DND-41 (cell line): Measurements from ENCODE around the gene ARHGAP18.

Experiments
- ATAC-seq: fragments of 200-7000 bp; cut with Tn5 transposase; 3 replicates; pipeline ENCODE4 v1.9.1; 2021; ENCODE audit warnings: low read depth; ENCODE audit not compliant: insufficient read depth
- DNase-seq: peaks from one replicate; pipeline ENCODE4 v3.0.0-alpha.2; 2020
- H2AFZ ChIP-seq: 2 replicates; pipeline ENCODE4 v1.6.0; 2012; ENCODE audit warnings: low read depth, low read length
- H3K27ac ChIP-seq: 2 replicates; pipeline ENCODE4 v1.5.1; 2012; ENCODE audit warnings: low read length, inconsistent platforms
- H3K27me3 ChIP-seq: fragments of 200-600 bp; sonication (generic); 2 replicates; pipeline ENCODE4 v1.6.0; 2012; ENCODE audit warnings: low read length, mild to moderate bottlenecking, inconsistent platforms; ENCODE audit not compliant: insufficient read depth, poor library complexity
- H3K36me3 ChIP-seq: 2 replicates; pipeline ENCODE4 v1.5.1; 2012; ENCODE audit warnings: low read length, inconsistent platforms; ENCODE audit not compliant: insufficient read depth
- H3K4me1 ChIP-seq: 2 replicates; pipeline ENCODE4 v1.5.1; 2012; ENCODE audit warnings: mild to moderate bottlenecking, low read length; ENCODE audit not compliant: insufficient read depth
- H3K4me2 ChIP-seq: 2 replicates; pipeline ENCODE4 v1.6.0; 2012; ENCODE audit warnings: mild to moderate bottlenecking, moderate library complexity, low read length, inconsistent platforms; ENCODE audit not compliant: insufficient read depth
- H3K4me3 ChIP-seq, 2 experiments: fragments of 200-600 bp in 1 of 2; shearing (Covaris generic) in 1 of 2; 2 replicates each; pipeline ENCODE4 v1.5.1; 2012 to 2016; ENCODE audit warnings: inconsistent platforms in 2 of 2, low read length in 2 of 2, mild to moderate bottlenecking in 2 of 2, low read depth in 1 of 2, moderate library complexity in 1 of 2
- H3K79me2 ChIP-seq: 2 replicates; pipeline ENCODE4 v1.6.0; 2012; ENCODE audit warnings: low read length, inconsistent platforms; ENCODE audit not compliant: insufficient read depth
- H3K9ac ChIP-seq: 2 replicates; pipeline ENCODE4 v1.6.0; 2012; ENCODE audit warnings: low read depth, mild to moderate bottlenecking, inconsistent platforms, low read length, moderate library complexity
- H3K9me3 ChIP-seq: 2 replicates; pipeline ENCODE4 v1.5.1; 2012; ENCODE audit warnings: low read length, moderate library complexity, mild to moderate bottlenecking, inconsistent platforms; ENCODE audit not compliant: insufficient read depth, severe bottlenecking
- H4K20me1 ChIP-seq: 2 replicates; pipeline ENCODE4 v1.6.0; 2012; ENCODE audit warnings: low read length; ENCODE audit not compliant: insufficient read depth
- EZH2 ChIP-seq: IDR thresholded peaks from 3 replicates; pipeline ENCODE4 v1.6.1; 2012; ENCODE audit warnings: borderline replicate concordance, low read depth, mild to moderate bottlenecking, moderate library complexity, low read length, inconsistent platforms; ENCODE audit not compliant: severe bottlenecking
- TF ChIP-seq, protein P1 (sequence below): IDR thresholded peaks from 2 replicates; pipeline ENCODE4 v1.5.1; 2012; ENCODE audit warnings: borderline replicate concordance, low read length, moderate library complexity, mild to moderate bottlenecking; ENCODE audit not compliant: poor library complexity, severe bottlenecking; ENCODE audit errors: extremely low read depth

Gene ARHGAP18

DNA sequence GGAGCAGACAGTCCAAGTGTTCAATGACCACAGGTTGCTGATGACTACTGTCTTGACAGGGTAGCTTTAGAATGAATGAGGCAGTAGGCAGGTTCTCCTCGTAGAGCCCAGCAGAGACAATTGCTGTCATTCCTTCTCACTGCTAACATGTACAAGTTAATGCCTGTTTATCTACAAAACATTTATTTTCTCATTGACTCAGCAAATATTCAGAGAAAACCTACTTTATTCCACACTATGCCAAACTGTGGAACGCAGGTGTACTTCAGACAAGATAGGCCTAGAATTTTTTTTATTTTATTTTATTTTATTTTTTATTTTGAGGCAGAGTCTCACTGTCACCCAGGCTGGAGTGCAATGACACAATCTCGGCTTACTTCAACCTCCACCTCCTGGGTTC, 50.8 kb downstream of the ARHGAP18 start:
- Histone ChIP-seq H3K4me1 (0 out of 2 replicates have a peak, but pooled peaks cover 10% of the 10 kb centered on the region), H3K27me3 (no peaks in the 10 kb centered on the region), H3K36me3 (no peaks in the 10 kb centered on the region), H3K4me3 (no peak overlapping the region), H3K27ac (no peak overlapping the region), H3K4me2 (no peak overlapping the region), H3K9ac (no peak overlapping the region), H3K79me2 (no peaks in the 10 kb centered on the region), H2AFZ (no peak overlapping the region), H4K20me1 (no peaks in the 10 kb centered on the region), H3K9me3 (no peaks in the 10 kb centered on the region)
- TF ChIP-seq, protein P1, sequence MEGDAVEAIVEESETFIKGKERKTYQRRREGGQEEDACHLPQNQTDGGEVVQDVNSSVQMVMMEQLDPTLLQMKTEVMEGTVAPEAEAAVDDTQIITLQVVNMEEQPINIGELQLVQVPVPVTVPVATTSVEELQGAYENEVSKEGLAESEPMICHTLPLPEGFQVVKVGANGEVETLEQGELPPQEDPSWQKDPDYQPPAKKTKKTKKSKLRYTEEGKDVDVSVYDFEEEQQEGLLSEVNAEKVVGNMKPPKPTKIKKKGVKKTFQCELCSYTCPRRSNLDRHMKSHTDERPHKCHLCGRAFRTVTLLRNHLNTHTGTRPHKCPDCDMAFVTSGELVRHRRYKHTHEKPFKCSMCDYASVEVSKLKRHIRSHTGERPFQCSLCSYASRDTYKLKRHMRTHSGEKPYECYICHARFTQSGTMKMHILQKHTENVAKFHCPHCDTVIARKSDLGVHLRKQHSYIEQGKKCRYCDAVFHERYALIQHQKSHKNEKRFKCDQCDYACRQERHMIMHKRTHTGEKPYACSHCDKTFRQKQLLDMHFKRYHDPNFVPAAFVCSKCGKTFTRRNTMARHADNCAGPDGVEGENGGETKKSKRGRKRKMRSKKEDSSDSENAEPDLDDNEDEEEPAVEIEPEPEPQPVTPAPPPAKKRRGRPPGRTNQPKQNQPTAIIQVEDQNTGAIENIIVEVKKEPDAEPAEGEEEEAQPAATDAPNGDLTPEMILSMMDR: no peak
- no peak for TF ChIP-seq EZH2
- DNase-seq (no peak), ATAC-seq (no peak)

DNA sequence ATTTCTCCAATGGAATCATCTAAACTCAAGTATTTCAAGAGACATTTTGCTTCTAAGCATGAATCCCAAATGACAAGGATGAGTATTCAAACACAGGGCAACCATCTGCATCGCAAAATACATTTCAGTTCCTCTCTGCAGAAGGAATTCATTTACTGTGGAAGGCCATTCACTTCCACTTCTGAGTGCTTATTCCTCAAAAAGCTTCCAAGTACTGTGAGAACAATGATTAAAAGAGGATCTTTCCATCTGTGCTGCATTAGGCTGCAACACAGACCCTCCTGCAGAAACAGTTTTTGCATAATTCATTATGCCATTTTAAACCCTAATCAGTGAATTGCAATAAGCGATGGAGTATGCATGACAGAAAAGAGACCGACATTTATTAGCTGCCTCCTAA, 52.5 kb downstream of the ARHGAP18 start:
- no peaks in the 10 kb centered on the region for H3K79me2 ChIP-seq

DNA sequence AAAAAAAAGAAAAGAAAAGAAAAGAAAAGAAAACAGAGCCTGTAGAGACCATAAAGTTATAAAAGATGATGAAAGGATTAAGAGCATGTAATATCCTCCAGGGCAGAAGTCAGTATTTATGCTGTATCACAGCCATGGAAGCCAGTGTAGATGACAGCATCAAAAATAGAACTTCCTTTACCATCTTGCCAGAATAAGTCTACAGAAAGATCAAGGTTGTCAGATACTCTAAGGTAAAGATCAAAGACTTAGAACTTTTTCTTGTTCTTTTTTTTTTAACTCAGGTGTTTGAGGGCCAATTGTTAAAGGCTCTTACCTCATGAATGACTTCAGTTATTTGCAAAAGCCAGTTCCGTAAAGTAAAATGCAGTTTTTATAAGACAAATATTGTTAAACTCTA, 54.6 kb downstream of the ARHGAP18 start:
- Histone ChIP-seq H3K79me2 (no peaks in the 10 kb centered on the region), H4K20me1 (no peaks in the 10 kb centered on the region), H3K4me1 (no peaks in the 10 kb centered on the region), H2AFZ (no peak overlapping the region), H3K36me3 (no peaks in the 10 kb centered on the region), H3K27ac (no peak overlapping the region), H3K4me2 (no peak overlapping the region), H3K4me3 (no peak overlapping the region), H3K9ac (no peak overlapping the region), H3K9me3 (no peaks in the 10 kb centered on the region), H3K27me3 (no peaks in the 10 kb centered on the region)
- TF ChIP-seq, protein P1: no peak
- no peak for TF ChIP-seq EZH2
- ATAC-seq: no peak
- no peak for DNase-seq

More for the DNA sequence above, 52.5 kb downstream of the ARHGAP18 start:
- no peaks in the 10 kb centered on the region for H3K9me3 ChIP-seq
- H3K36me3 ChIP-seq: no peaks in the 10 kb centered on the region
- no peaks in the 10 kb centered on the region for H3K27me3 ChIP-seq
- no peak for TF ChIP-seq EZH2
- TF ChIP-seq, protein P1: no peak
- no peak overlapping the region for H2AFZ ChIP-seq
- DNase-seq (no peak), ATAC-seq (no peak)
- H3K4me2 ChIP-seq: no peak overlapping the region
- 0 out of 2 replicates have a peak, but pooled peaks cover 10% of the 10 kb centered on the region for H3K4me1 ChIP-seq
- no peak overlapping the region for H3K9ac ChIP-seq
- no peak overlapping the region for H3K27ac ChIP-seq
- no peaks in the 10 kb centered on the region for H4K20me1 ChIP-seq
- no peak overlapping the region for H3K4me3 ChIP-seq

DNA sequence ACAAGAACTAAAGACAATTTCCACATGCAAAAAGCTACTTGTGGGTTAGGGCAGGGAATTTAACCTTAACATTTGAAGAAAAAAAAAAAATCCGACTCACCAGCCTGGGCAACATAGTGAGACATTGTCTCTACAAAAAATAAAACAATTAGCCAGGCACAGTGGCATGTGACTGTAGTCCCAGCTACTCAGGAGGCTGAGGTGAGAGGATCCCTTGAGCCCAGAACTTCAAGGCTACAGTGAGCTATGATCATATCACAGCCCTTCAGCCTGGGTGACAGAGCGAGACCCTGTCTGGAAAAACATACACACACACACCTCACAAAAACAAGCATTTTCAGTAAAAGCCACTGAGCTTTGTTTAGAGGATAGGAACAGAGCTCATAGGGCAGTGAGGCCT, 56.2 kb downstream of the ARHGAP18 start:
- Histone ChIP-seq H3K9me3 (no peaks in the 10 kb centered on the region), H3K79me2 (no peaks in the 10 kb centered on the region), H3K27ac (no peak overlapping the region), H3K27me3 (no peaks in the 10 kb centered on the region), H3K4me1 (no peaks in the 10 kb centered on the region), H2AFZ (no peak overlapping the region), H3K4me3 (no peak overlapping the region), H3K4me2 (no peak overlapping the region), H3K36me3 (no peaks in the 10 kb centered on the region), H4K20me1 (no peaks in the 10 kb centered on the region), H3K9ac (no peak overlapping the region)
- DNase-seq: no peak
- TF ChIP-seq EZH2: no peak
- TF ChIP-seq, protein P1: no peak
- ATAC-seq: no peak
